ENCODE data around the gene STARD3NL.

GRCh38 chr7:38153515-38153914 is 24.5 kb upstream of the STARD3NL start:
- TF ChIP-seq POLR2AphosphoS5 (IDR thresholded peaks at IDR 0.05; ENCODE audit: low read depth, low read length) (no peak), POLR2A (IDR thresholded peaks at IDR 0.05; ENCODE audit: low read depth, low read length) (no peak)

Data from GM12892 (cell line).